ENCODE results near the gene OR4D2.

DNA sequence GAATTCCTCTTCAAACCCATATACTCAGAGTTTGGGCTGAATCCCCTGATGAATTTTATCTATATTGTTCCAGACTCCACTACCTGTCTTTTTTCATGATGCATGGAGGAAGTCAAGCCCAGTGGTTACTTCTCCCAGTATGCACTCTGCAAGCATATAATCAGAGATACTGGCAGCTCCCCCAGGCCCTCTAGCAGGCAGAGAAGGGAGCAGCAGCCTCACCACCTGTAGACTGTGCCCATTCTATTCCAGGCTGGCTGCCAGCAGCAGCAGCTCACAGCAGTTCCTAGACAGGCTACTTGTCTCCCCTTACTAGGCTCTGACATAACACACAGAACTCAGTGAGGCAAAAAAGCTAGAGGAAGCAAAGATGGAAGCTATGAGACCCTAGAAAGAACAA, 48.9 kb downstream of the OR4D2 start:
- no peak for TF ChIP-seq POLR2A (IDR thresholded peaks at IDR 0.05)
- TF ChIP-seq, protein P1, sequence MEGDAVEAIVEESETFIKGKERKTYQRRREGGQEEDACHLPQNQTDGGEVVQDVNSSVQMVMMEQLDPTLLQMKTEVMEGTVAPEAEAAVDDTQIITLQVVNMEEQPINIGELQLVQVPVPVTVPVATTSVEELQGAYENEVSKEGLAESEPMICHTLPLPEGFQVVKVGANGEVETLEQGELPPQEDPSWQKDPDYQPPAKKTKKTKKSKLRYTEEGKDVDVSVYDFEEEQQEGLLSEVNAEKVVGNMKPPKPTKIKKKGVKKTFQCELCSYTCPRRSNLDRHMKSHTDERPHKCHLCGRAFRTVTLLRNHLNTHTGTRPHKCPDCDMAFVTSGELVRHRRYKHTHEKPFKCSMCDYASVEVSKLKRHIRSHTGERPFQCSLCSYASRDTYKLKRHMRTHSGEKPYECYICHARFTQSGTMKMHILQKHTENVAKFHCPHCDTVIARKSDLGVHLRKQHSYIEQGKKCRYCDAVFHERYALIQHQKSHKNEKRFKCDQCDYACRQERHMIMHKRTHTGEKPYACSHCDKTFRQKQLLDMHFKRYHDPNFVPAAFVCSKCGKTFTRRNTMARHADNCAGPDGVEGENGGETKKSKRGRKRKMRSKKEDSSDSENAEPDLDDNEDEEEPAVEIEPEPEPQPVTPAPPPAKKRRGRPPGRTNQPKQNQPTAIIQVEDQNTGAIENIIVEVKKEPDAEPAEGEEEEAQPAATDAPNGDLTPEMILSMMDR (IDR thresholded peaks at IDR 0.05), result no peak

All from testis (tissue), 2 donors.